Measurements from ENCODE around the gene PPP1R26.

DNA sequence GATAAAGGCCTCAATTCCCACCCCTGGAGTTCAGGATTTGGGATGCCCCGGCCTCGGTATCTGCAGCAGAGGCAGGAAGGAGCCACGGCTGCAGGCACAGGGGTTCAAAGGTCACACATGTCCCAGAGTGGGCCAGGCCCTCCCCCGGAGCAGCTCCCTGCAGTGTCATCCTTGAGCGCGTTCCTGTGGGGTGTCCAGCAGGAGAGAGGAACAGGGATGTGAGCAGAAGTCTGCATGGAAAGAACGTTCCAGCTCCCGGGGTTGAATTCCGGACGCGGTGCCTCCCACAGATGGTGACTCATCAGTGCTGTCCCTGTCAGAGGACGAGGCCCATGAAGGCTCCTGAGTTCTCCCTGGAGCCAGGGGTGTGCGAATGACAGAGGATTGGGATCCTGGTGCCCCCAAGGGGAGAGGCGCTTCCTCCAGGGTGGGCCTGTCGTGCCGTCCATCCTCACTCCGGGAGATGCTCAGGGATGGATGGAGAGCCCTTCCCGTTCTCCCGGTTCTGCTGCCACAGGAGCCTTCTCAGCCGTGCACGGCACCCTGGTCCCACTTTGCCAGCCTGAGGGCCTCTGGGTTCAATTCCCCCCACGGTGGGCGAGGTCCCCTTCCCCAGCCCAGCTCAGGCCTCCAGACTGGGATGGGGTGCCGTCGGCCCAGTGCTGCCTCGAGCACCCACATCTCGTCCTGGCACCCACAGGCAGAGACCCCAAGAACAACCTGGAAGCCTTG lies 44.7 kb downstream of the PPP1R26 start:
- TF ChIP-seq MXI1 (conservative IDR thresholded peaks at IDR 0.05; ENCODE audit: poor library complexity, severe bottlenecking) (no peak), POLR2AphosphoS5 (IDR thresholded peaks at IDR 0.05) (no peak), EP300 (conservative IDR thresholded peaks at IDR 0.05; ENCODE audit: poor library complexity, severe bottlenecking) (no peak), SMC3 (conservative IDR thresholded peaks at IDR 0.05; ENCODE audit: poor library complexity) (no peak), EZH2 (IDR thresholded peaks at IDR 0.05; ENCODE audit: borderline replicate concordance, insufficient read depth, low read length, poor library complexity, severe bottlenecking) (no peak), TAF1 (IDR thresholded peaks at IDR 0.05; ENCODE audit: low read depth) (no peak)
- TF ChIP-seq, protein P1, sequence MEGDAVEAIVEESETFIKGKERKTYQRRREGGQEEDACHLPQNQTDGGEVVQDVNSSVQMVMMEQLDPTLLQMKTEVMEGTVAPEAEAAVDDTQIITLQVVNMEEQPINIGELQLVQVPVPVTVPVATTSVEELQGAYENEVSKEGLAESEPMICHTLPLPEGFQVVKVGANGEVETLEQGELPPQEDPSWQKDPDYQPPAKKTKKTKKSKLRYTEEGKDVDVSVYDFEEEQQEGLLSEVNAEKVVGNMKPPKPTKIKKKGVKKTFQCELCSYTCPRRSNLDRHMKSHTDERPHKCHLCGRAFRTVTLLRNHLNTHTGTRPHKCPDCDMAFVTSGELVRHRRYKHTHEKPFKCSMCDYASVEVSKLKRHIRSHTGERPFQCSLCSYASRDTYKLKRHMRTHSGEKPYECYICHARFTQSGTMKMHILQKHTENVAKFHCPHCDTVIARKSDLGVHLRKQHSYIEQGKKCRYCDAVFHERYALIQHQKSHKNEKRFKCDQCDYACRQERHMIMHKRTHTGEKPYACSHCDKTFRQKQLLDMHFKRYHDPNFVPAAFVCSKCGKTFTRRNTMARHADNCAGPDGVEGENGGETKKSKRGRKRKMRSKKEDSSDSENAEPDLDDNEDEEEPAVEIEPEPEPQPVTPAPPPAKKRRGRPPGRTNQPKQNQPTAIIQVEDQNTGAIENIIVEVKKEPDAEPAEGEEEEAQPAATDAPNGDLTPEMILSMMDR (IDR thresholded peaks at IDR 0.05; ENCODE audit: poor library complexity, severe bottlenecking): no peak
- TF ChIP-seq, protein P2, sequence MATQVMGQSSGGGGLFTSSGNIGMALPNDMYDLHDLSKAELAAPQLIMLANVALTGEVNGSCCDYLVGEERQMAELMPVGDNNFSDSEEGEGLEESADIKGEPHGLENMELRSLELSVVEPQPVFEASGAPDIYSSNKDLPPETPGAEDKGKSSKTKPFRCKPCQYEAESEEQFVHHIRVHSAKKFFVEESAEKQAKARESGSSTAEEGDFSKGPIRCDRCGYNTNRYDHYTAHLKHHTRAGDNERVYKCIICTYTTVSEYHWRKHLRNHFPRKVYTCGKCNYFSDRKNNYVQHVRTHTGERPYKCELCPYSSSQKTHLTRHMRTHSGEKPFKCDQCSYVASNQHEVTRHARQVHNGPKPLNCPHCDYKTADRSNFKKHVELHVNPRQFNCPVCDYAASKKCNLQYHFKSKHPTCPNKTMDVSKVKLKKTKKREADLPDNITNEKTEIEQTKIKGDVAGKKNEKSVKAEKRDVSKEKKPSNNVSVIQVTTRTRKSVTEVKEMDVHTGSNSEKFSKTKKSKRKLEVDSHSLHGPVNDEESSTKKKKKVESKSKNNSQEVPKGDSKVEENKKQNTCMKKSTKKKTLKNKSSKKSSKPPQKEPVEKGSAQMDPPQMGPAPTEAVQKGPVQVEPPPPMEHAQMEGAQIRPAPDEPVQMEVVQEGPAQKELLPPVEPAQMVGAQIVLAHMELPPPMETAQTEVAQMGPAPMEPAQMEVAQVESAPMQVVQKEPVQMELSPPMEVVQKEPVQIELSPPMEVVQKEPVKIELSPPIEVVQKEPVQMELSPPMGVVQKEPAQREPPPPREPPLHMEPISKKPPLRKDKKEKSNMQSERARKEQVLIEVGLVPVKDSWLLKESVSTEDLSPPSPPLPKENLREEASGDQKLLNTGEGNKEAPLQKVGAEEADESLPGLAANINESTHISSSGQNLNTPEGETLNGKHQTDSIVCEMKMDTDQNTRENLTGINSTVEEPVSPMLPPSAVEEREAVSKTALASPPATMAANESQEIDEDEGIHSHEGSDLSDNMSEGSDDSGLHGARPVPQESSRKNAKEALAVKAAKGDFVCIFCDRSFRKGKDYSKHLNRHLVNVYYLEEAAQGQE (IDR thresholded peaks at IDR 0.05; ENCODE audit: borderline replicate concordance): no peak
